Stimulated activated CD4-positive, alpha-beta T cell treated with anti-CD3 and anti-CD28 coated beads, Interleukin-1b, Interleukin-23, amount 100 ng/mL, for 1 hour (primary cell): ENCODE results near the gene CASP8AP2.
"Not testable (repeated sequence)": the region's sequence is repeated elsewhere in the genome, so short reads cannot be mapped to it uniquely, and the experiment has no call there.

Source experiments
- DNase-seq, 2 donors: peaks; one replicate each; pipeline ENCODE4 v3.0.0-alpha.2; 2020; ENCODE audit warnings: low read depth in 2 of 2

Gene CASP8AP2

DNA sequence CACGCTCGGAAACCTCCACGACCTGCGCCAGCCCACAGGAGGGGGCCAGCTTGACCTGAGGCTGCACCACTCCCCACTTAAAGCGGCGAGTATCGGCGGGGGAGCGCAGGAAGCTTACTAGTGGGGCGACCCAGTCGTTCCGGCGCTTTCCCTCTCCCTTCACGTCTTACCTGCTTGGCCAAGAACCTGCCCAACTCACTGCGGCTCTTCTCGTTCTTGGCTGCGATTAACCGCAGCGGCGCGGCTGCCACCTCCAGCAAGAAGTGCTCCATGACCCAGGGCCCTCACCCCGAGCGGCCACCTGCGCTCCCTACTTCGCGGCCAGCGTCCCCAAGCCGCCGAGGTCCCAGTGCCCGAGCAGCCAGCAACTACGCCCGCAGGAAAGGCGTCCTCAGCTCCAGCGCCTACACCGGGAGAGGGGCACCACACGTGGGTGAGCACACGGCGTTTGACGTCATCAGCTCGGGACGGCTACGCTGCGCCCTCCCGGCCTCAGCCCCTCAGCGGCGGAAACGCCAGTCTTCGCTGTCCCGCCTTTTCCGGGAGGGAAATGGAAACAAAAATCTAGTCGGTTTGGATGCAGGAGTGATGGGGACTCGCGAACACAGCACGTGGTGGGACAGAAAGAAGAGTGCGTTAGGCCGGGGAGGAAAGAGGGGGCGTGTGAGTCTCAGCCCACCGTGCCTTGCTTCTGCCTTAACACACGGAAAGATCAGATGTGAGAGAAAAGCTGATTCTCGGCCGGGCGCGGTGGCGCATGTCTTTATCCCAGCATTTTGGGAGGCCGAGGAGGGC, 10.1 kb upstream of the CASP8AP2 start, which contains the start of gene MDN1:
Gene MDN1, minus strand, starts transcription at position 459 of the 795 bp plus-strand sequence. Its CDS starts 187 bp downstream, at position 272.
- peak; percentile 55 to 57 for DNase-seq

DNA sequence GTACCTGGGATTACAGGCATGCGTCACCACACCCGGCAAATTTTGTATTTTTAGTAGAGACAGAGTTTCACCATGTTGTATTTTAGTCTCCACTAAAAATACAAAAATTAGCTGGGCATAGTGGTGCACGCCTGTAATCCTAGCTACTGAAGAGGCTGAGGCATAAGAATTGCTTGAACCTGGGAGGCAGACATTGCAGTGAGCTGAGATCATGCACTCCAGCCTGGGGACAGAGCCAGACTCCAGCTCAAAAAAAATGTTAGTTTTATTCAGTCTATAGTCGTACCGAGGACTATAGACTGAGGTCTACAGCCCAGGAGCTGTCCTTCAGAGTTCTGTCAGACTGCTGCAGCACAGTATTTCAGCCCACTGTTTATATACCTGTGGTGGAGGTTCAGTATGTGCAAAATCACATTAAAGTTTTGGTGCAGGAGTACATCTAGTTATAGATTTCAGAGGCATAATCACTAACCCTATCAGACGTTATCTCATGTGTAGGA, 3.6 kb upstream of the CASP8AP2 start:
- DNase-seq: no peak

DNA sequence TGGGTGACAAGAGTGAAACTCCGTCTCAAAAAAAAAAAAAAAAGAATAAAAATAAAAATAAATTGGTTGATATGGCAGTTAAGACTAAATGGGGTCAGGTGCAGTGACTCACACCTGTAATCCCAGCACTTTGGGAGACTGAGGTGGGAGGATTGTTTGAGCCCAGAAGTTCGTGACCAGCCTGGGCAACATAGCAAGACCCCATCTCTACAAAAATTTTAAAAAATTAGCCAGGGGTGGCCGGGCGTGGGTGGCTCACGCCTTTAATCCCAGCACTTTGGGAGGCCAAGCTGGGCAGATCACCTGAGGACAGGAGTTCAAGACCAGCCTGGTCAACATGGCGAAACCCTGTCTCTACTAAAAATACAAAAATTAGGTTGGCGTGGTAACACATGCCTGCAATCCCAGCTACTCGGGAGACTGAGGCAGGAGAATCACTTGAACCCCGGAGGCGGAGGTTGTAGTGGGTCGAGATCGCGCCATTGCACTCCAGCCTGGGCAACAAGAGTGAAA, 1.1 kb upstream of the CASP8AP2 start:
- not testable (repeated sequence) for DNase-seq

DNA sequence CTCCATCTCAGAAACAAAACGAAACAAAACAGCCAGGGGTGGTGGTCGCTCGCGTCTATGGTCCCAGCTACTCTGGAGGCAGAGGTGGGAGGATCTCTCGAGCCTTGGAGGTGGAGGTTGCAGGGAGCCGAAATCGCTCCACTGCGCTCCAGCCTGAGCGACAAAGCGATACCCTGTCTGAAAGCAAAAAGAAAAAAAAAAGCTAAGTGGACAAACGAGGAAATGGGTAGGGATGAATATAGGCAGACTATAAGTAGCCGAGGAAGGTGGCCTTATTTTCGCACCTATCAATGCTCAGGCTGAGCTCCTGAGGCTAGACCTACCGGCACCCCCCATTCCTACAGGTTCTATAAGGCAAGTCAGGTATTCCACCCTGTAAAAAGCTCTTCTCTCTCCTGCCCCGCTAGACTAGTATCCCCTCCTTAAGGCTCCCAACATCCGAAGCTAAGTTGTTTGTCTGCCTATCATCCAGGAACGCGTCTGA, 650 bp upstream of the CASP8AP2 start:
- DNase-seq: no peak

DNA sequence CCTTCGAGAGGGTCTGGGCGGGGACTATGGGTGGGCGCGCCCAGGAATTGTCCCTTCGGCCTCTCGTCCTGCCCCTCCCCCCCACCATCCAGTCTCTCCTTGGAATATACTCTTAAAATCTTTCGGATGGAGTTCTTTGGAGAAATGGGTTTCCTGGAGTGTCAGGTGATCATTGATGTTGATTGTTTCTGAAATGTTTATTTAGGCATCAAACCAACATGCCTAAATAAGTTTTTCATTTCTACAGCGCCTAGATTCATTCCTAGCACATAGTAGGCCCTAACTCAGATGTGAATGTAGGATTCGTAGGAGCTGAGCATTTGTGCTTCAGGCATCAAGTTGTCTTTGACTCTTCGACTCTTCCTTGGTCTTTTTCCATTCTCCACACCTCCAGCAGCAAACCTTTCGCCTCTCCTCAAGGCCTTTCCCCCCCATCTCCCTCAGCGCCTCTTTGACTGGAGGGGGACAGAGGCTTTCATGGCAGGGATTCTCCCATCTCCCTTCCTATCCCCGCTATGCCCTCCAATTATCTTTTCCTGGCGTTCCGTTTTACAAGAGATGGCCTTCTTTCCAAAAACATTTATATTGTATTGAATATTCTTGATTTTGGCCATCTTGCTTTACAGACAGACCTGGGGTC, 610 bp downstream of the CASP8AP2 start:
- DNase-seq: no peak

DNA sequence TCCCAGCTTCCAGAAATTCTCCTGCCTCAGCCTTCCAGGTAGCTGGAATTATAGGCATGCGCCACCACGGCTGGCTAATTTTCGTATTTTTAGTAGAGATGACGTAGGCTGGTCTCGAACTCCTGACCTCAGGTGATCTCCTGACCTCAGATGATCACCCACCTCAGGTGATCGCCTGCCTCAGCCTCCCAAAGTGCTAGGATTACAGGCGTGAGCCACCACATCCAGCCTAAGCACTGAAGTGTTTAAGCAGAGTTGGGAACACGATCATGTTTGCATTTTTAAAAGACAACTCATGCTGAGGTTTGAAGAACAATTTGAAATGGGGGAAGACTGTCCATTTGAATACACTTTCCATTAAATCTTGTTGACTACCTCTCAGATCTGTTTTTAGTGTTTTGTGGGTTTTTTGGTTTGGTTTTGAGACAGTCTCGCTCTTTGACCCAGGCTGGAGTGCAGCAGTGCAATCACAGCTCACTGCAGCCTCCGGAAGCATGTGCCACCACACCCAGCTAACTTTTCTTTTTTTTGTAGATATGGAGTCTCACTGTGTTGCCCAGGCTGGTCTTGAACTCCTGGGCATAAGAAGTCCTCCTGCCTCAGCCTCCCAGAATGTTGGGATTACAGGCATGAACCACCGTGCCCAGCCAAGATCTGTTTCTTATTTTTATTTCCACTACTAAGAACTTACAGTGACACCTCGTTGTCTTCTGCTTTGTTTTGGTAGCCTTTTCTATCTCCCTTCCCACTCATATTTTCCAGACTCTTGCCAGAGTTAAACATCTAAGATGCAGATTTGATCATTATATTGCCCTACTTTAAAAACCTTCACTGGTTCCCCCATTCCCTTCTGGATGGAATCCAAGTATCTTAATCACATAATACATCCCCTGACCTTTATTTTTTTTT, 5.5 kb downstream of the CASP8AP2 start:
- DNase-seq: no peak

DNA sequence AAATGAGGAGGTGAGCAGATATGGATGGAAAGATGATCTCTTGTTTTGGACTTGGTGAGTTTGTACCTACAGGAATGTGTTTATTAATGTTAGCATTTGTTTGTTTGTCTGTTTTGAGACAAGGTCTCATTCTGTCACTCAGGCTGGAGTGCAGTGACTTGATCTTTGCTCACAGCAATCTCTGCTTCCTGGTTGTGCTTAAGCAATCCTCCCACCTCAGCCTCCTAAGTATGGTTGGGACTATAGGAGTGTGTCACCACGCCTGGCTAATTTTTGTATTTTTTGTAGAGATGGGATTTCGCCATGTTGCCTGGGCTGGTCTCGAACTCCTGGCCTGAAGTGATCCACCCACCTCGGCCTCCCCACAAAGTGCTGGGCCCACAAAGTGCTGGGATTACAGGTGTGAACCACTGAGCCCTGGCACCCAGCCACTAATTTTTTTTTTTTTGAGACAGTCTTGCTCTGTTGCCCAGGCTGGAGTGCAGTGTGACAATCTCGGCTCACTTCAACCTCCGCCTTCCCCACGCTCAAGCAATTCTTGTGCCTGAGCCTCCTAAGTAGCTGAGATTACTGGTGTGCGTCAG, 7.1 kb downstream of the CASP8AP2 start:
- DNase-seq: no peak

DNA sequence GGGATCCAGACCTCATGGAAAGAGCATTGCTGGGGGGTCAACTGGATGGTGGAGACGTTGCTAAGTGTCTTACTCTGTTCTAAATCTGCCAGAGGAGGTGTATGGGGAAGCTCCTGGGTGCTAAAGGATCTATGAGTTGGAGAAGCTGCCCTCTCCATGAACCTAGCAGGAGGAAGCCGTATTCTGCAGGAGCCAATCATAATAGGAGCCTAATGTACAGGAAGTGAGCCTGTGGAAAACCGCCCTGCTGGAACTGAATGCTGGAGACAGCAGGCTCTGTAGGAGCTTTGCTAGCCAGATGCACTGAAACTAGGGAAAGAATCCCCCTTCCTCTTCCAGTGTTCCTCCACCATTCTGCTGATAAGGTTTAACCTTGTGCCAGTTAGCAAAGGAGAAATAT, 10.9 kb downstream of the CASP8AP2 start:
- no peak for DNase-seq

DNA sequence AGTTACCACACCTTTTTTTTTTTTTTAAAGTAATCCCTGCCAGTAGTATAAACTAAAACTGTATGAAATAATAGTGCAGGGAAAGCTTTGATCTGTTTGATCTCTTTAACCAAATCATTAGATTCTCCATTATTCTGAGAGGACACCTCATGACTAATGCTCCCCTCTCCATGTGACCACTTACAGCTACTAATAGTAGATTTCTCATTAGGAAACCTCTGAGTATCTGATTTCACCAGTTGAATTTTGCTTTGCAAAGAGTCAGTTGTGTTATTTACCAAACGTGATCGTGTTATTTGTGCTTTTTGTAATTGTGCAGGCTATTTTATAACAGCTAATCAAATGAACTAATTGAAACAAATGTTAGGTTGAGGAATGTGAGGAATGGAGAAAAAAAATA, 12.5 kb downstream of the CASP8AP2 start:
- no peak for DNase-seq

DNA sequence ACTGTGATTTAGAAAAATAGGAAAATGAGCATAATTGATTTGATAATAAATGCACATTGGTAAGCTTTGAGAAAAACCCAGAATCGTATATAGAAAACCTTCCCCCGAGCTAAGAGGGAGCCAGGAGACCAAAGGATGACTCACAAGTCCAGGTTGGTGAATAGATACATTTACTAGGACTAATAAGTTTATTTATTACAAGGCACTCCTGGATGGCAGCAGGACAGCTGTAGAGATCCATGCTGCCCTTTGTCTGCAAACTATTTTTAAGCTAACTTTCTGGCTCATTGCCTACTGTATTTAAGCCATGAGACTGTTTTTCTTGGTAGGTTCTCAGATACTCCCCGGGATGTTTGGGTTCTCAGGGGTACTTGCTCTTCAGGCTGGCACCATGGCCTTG, 13.4 kb downstream of the CASP8AP2 start:
- no peak for DNase-seq

DNA sequence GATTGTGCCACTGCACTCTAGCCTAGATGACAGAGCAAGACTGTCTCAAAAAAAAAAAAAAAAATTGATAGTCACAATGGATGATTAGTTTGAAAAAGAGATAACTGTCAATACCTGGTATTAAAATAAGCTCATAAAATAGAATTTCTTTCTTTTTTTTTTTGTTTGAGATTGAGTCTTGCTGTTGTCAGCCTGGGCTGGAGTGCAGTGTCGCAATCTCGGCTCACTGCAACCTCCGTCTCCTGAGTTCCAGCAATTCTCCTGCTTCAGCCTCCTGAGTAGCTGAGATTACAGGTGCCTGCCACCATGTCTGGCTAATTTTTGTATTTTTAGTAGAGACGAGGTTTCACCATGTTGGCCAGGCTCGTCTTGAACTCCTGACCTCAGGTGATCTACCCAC, 17.8 kb downstream of the CASP8AP2 start:
- not testable (repeated sequence) for DNase-seq

DNA sequence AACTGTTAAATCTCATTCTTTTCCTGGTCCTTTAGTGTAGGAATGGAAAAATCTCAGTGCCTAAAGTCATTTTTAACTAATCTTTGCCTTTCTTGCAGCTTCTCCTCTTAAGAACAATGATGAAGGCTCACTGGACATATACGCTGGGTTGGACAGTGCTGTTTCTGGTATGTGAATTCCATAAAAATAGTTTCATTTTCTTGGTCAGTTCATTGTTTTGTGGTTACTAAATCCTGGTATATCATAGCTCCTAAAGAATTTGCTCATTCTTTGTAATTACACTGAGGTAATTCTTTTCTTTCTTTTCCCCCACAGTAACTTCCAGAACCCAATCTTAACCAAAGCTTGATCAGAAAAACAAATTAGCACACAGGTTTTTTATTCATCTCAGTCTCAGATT, 23.4 kb downstream of the CASP8AP2 start:
- no peak for DNase-seq

DNA sequence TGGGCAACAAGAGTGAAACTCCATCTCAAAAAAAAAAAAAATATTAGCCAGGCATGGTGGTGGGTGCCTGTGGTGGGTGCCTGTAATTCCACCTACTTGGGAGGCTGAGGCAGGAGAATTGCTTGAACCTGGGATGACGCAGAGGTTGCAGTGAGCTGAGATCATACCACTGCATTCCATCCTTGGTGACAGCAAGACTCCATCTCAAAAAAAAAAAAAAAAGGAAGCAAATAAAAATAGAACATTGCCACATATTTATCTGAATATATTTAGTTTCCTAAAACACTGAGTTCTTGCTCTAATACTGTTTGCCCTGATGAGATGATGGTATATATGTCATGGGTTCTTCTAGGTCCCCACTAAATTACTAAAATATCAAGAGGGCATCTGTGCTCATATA, 28.4 kb downstream of the CASP8AP2 start:
- DNase-seq: no peak

DNA sequence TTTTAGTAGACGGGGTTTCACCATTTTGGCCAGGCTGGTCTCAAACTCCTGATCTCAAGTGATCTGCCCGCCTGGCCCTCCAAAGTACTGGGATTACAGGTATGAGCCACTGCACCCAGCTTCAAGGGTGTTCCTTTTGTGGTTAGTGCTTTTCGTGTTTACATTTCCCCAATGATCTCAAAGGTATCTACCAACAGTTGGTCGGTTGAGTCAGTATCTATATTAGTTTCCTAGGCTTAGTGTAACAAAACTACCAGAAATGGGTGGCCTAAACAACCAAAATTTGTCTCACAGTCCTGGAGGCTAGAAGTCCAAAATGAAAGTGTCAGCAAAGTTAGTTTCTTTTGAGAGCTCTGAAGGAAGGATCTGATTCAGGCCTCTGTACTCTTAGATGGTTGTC, 30.1 kb downstream of the CASP8AP2 start:
- DNase-seq: no peak

DNA sequence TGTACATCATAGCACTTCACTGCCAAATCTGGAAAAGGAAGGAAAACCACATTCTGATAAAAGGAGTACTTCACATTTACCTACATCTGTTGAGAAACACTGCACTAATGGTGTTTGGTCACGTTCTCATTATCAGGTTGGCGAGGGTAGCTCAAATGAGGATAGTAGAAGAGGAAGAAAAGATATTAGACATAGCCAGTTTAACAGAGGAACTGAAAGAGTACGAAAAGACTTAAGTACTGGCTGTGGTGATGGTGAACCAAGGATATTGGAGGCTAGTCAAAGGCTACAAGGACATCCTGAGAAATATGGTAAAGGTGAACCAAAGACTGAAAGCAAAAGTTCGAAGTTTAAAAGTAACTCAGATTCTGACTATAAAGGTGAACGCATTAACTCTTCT, 32.6 kb downstream of the CASP8AP2 start:
- DNase-seq: no peak

DNA sequence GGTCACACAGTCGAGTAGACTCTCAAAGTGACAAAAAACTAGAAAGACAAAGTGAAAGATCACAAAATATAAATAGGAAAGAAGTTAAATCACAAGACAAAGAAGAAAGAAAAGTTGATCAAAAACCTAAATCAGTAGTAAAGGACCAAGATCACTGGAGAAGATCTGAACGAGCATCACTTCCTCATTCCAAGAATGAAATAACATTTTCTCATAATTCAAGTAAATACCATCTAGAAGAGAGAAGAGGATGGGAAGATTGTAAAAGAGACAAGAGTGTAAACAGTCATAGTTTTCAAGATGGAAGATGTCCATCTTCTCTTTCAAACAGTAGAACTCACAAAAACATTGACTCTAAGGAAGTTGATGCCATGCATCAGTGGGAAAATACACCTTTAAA, 33.0 kb downstream of the CASP8AP2 start:
- DNase-seq: no peak

DNA sequence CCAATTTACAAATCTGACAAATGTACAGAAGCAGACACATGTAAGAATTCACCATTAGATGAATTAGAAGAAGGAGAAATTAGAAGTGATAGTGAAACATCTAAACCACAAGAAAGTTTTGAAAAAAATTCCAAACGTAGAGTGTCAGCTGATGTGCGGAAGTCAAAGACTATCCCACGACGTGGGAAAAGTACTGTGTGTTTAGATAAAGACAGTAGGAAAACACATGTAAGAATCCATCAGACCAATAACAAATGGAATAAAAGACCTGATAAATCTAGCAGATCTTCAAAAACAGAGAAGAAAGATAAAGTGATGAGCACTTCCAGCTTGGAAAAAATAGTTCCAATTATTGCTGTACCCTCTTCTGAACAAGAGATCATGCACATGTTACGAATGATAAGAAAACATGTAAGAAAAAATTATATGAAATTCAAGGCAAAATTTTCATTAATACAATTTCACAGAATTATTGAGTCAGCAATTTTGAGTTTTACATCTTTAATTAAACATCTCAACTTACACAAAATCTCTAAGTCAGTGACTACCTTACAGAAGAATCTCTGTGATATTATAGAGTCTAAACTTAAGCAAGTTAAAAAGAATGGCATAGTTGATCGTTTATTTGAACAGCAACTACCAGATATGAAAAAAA, 36.5 kb downstream of the CASP8AP2 start:
- DNase-seq: no peak

DNA sequence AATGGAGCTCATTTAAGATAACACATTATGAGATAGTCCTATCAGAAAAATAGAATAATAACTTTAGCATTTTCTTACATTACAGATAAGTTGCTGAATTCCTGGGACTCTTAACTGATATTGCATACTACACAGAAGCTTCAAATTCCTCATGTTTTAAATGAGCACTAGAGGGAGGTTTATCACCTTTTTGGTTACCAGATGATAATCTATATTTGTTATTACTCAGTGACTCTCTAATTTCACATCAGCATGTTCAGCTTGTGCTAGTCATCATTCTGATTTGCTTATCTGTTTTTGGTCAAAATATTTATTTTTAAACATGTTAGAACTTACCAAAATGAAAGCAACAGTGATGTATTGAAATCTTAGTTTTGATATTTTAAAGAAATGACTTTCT, 44.0 kb downstream of the CASP8AP2 start:
- DNase-seq: no peak

DNA sequence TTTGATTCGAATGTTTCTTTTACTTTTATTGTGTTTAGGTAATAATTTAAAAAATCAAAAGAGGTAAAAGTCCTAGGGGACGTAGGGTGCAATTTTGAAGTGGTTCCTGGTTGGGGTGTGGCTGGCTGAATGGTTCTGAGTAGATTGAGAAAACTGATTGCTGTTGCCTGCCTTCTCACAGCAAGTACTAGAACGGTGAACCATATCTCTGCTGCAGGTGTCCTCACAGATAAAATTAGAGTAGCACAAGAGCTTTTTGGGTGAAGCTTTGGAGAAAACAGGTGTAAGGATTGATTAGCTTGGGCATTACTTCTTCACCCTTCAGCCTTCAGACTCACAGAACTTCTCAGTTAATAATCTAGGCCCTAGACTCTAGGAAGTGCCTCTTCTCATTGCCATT, 44.8 kb downstream of the CASP8AP2 start:
- no peak for DNase-seq

DNA sequence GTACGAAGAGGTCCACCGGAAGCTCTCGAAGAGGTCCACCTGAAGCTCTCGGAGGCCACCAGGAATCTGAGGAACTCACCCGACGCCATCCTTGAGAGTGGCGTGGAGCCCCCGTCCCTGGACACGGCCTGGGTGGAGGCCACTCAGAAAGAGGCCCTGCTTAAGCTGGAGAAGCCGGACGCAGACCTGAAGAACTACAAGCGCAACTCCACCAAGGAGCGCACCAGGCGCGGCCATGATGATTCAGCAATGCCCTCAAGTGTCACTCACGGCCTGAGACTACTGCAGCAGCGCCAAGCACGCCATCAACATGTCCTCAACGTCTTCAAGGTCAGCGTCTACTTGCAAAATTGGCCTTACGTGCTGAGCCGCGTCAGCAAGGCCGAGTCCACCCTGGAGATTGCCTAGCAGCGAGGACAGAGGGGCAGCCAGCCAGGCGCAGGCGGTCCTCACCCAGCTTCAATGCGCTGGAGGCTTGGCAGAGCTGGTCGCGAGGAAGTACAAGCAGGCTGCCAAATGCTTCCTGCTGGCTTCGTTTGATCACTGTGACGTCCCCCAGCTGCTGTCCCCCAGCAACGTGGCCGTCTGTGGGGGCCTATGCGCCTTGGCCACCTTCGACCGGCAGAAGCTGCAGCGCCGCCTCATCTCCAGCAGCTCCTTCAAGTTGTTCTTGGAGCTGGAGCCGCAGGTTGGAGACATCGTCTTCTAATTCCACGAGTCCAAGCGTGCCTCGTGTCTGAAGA, 56.9 kb downstream of the CASP8AP2 start:
- DNase-seq: no peak
